Measurements from ENCODE around the gene ABCC2. TPM values are rescaled to one million over a fixed set of nuclear protein-coding genes. Genes with fewer than 3 reads are reported as not detected.

Gene ABCC2
- total RNA-seq, 1 experiment from 2014 or later, result 6.5 TPM

GRCh38 chr10:99770408-99771045 lies 11.9 kb upstream of the ABCC2 start:
- TF ChIP-seq REST (IDR thresholded peaks at IDR 0.05; ENCODE audit: insufficient read depth in 1 of 2, low read depth in 2 of 2, low read length in 1 of 2), result no peak
- TF ChIP-seq TCF7L2 (IDR thresholded peaks at IDR 0.05; ENCODE audit: low read depth, low read length), result peak; percentile 79
- intact Hi-C loops (cut with micrococcal nuclease; ENCODE audit: unreplicated experiment) (no loop called here), in situ Hi-C loops (cut with HindIII; ENCODE audit: low pct_unique_long_range_greater_than_20kb, low sequenced_read_pairs) (no loop called here)
- DNase-seq (ENCODE audit: low read depth, low spot score), result no peak
- no TSS peak for BruUV-seq (replicated peaks)
- Histone ChIP-seq H3K4me3 (ENCODE audit: low read depth in 2 of 2, low read length in 2 of 2) (no peak overlapping the region), H3K9me3 (ENCODE audit: control insufficient read depth, insufficient read depth, low read depth, low read length) (no peaks in the 10 kb centered on the region), H3K27ac (ENCODE audit: low read length) (peak overlapping the region; percentile 57; the same call in 1 of the 2 replicates), H3K36me3 (ENCODE audit: control insufficient read depth, insufficient read depth, low read length) (no peaks in the 10 kb centered on the region), H3K27me3 (ENCODE audit: control insufficient read depth, insufficient read depth, low read length) (no peaks in the 10 kb centered on the region), H3K4me1 (ENCODE audit: control insufficient read depth, insufficient read depth, low read length) (peaks cover 1% of the 10 kb centered on the region; the same call in 1 of the 2 replicates)
- no peak for ATAC-seq
- ChIA-PET CTCF (no interaction called here), POLR2A (interaction anchor here (0.7 kb wide), 1 partner anchor 34 kb away, joined by 3 read pairs; no protein-coding TSS in a partner anchor)

DNA sequence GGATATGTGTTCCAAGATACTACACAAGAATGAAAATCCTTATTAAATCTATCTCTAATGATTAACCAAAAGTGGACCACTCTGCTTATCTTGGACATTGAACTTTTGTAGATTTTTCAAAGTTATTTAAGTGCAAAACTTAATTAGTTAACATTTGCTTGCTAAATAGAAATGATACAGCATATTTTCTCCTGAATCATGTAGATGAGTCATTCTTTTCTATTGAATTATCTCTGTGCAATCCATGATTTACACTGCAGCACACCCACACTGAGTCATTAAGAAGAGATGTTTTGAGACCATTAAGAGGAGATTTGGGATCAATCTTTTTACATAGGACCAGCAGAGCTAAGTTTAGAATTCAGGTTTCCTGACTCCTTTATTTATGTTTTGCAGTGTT lies 6.6 kb upstream of the ABCC2 start:
- CTCF ChIA-PET, result no interaction called here
- DNase-seq (ENCODE audit: low read depth, low spot score), result peak; percentile 78
- in situ Hi-C loops (cut with HindIII; ENCODE audit: low pct_unique_long_range_greater_than_20kb, low sequenced_read_pairs) (no loop called here), intact Hi-C loops (cut with micrococcal nuclease; ENCODE audit: unreplicated experiment) (no loop called here)
- ATAC-seq, result peak; percentile 39; the same call in 1 of the 2 replicates
- Histone ChIP-seq H3K4me1 (ENCODE audit: control insufficient read depth, insufficient read depth, low read length) (peaks cover 49% of the 10 kb centered on the region), H3K27ac (ENCODE audit: low read length) (peak overlapping the region; percentile 97), H3K27me3 (ENCODE audit: control insufficient read depth, insufficient read depth, low read length) (no peaks in the 10 kb centered on the region), H3K9me3 (ENCODE audit: control insufficient read depth, insufficient read depth, low read depth, low read length) (no peaks in the 10 kb centered on the region), H3K36me3 (ENCODE audit: control insufficient read depth, insufficient read depth, low read length) (no peaks in the 10 kb centered on the region), H3K4me3 (ENCODE audit: low read depth in 2 of 2, low read length in 2 of 2) (no peak overlapping the region)
- no TSS peak for BruUV-seq (replicated peaks)
- POLR2A ChIA-PET, result no interaction called here
- TF ChIP-seq POLR2AphosphoS5 (IDR thresholded peaks at IDR 0.05; ENCODE audit: low read depth, low read length), result no peak
- TF ChIP-seq CTCF (IDR thresholded peaks at IDR 0.05), result no peak
- no peak for TF ChIP-seq TCF7L2 (IDR thresholded peaks at IDR 0.05; ENCODE audit: low read depth, low read length)
- no peak for TF ChIP-seq REST (IDR thresholded peaks at IDR 0.05; ENCODE audit: insufficient read depth in 1 of 2, low read depth in 2 of 2, low read length in 1 of 2)
- no peak for TF ChIP-seq SIN3A (IDR thresholded peaks at IDR 0.05; ENCODE audit: borderline replicate concordance, insufficient read depth, low read depth, low read length)
